Prostate gland (tissue), 2 donors: Measurements from ENCODE around the gene POU2F1. TPM values are rescaled to one million over a fixed set of nuclear protein-coding genes. Genes with fewer than 3 reads are reported as not detected.

Source experiments
- DNase-seq: peaks from one replicate; pipeline ENCODE4 v3.0.0-alpha.2; 2019; ENCODE audit warnings: low spot score
- H3K27ac ChIP-seq, 2 donors: fragments of 200-600 bp; sonication (generic); 2 replicates each; pipeline ENCODE4 v1.5.1; 2017 to 2019
- H3K27me3 ChIP-seq: fragments of 200-600 bp; sonication (generic); replicated peaks from 2 replicates; pipeline ENCODE4 v1.5.1; 2019; ENCODE audit not compliant: insufficient read depth
- H3K36me3 ChIP-seq, 2 donors: fragments of 200-600 bp; sonication (generic); 1 replicate in 1 of 2; 2 replicates in 1 of 2; pipeline versions ENCODE4 v1.5.1 to v1.8.1; 2017 to 2019
- H3K4me1 ChIP-seq: fragments of 200-600 bp; sonication (generic); replicated peaks from 2 replicates; pipeline ENCODE4 v1.5.1; 2019
- H3K4me3 ChIP-seq, 2 donors: fragments of 200-600 bp; sonication (generic); 2 replicates each; pipeline ENCODE4 v1.5.1; 2017 to 2019
- H3K9me3 ChIP-seq: fragments of 200-600 bp; sonication (generic); 2 replicates; pipeline ENCODE4 v1.5.1; 2017
- POLR2A ChIP-seq: fragments of 450-650 bp; IDR thresholded peaks from one replicate; pipeline ENCODE4 v1.6.1; 2016; ENCODE audit warnings: antibody characterized with exemption, mild to moderate bottlenecking
- POLR2AphosphoS5 ChIP-seq: sonication (generic); formaldehyde crosslinking; IDR thresholded peaks from one replicate; pipeline ENCODE4 v1.6.1; 2017; ENCODE audit warnings: antibody characterized with exemption
- WGBS: methylation state at CpG from one replicate; pipeline ENCODE4 v1.1.5; 2018; 5-methylcytosine and 5-hydroxymethylcytosine counted together
- intact Hi-C: fragments of 100-400 bp; cut with DNase I; formaldehyde crosslinking; loops from one replicate; pipeline ENCODE4 v1.14.2; 2022
- total RNA-seq, 2 donors: library from RNA; depleted of rRNA; stranded (reverse); fragments of >200 nt; gene quantifications; one replicate each; pipeline ENCODE4 v1.1.0, GENCODE V29; 2016
- TF ChIP-seq, protein P1 (sequence below), 4 experiments: fragments of 200-600 bp in 2 of 4; fragments of 450-650 bp in 2 of 4; sonication (generic) in 2 of 4; IDR thresholded peaks; 1 replicate in 3 of 4; 2 replicates in 1 of 4; pipeline ENCODE4 v1.5.1; 2016 to 2019; ENCODE audit warnings: antibody characterized with exemption in 4 of 4, mild to moderate bottlenecking in 2 of 4, moderate library complexity in 2 of 4

Gene POU2F1
- total RNA-seq, 2 donors from 2014 or later, result 10.9 to 26.6 TPM

- Histone ChIP-seq H3K4me3 (no peak overlapping the region), H3K36me3 (no peaks in the 10 kb centered on the region), H3K27ac (no peak overlapping the region), H3K9me3 (no peaks in the 10 kb centered on the region), H3K27me3 (no peaks in the 10 kb centered on the region), H3K4me1 (no peaks in the 10 kb centered on the region)
- 90% methylated on average over 4 of the region's 4 CpGs for WGBS
- DNase-seq, result no peak
- TF ChIP-seq, protein P1, sequence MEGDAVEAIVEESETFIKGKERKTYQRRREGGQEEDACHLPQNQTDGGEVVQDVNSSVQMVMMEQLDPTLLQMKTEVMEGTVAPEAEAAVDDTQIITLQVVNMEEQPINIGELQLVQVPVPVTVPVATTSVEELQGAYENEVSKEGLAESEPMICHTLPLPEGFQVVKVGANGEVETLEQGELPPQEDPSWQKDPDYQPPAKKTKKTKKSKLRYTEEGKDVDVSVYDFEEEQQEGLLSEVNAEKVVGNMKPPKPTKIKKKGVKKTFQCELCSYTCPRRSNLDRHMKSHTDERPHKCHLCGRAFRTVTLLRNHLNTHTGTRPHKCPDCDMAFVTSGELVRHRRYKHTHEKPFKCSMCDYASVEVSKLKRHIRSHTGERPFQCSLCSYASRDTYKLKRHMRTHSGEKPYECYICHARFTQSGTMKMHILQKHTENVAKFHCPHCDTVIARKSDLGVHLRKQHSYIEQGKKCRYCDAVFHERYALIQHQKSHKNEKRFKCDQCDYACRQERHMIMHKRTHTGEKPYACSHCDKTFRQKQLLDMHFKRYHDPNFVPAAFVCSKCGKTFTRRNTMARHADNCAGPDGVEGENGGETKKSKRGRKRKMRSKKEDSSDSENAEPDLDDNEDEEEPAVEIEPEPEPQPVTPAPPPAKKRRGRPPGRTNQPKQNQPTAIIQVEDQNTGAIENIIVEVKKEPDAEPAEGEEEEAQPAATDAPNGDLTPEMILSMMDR (IDR thresholded peaks at IDR 0.05), result no peak
- TF ChIP-seq POLR2AphosphoS5 (no peak), POLR2A (no peak)
- intact Hi-C loops, result no loop called here
These were observed 150.3 kb downstream of the POU2F1 start for GRCh38 chr1:167371030-167371429.

- Histone ChIP-seq H3K4me1 (no peaks in the 10 kb centered on the region), H3K9me3 (no peaks in the 10 kb centered on the region), H3K27ac (no peak overlapping the region), H3K36me3 (no peaks in the 10 kb centered on the region), H3K4me3 (no peak overlapping the region), H3K27me3 (no peaks in the 10 kb centered on the region)
- DNase-seq, result no peak
- TF ChIP-seq POLR2A (no peak), POLR2AphosphoS5 (no peak)
- TF ChIP-seq, protein P1 (IDR thresholded peaks at IDR 0.05), result no peak
- 59% methylated on average over 1 of the region's 1 CpG for WGBS
- intact Hi-C loops, result no loop called here
These were observed 152.7 kb downstream of the POU2F1 start for GRCh38 chr1:167373398-167373797.

GRCh38 chr1:167373986-167374385, 153.3 kb downstream of the POU2F1 start:
- no peak overlapping the region for H3K27ac ChIP-seq
- no peak overlapping the region for H3K4me3 ChIP-seq
- no peaks in the 10 kb centered on the region for H3K27me3 ChIP-seq
- DNase-seq, result no peak
- TF ChIP-seq POLR2A (no peak), POLR2AphosphoS5 (no peak)
- TF ChIP-seq, protein P1 (IDR thresholded peaks at IDR 0.05), result no peak
- intact Hi-C loops, result no loop called here
- no peaks in the 10 kb centered on the region for H3K36me3 ChIP-seq
- H3K4me1 ChIP-seq, result no peaks in the 10 kb centered on the region
- 94% methylated on average over 6 of the region's 6 CpGs for WGBS
- H3K9me3 ChIP-seq, result no peaks in the 10 kb centered on the region

GRCh38 chr1:167375949-167376348, 155.3 kb downstream of the POU2F1 start:
- H3K36me3 ChIP-seq, result no peaks in the 10 kb centered on the region
- no peaks in the 10 kb centered on the region for H3K27me3 ChIP-seq
- TF ChIP-seq POLR2A, result no peak
- TF ChIP-seq, protein P1 (IDR thresholded peaks at IDR 0.05), result no peak
- TF ChIP-seq POLR2AphosphoS5, result no peak
- 91% methylated on average over 5 of the region's 5 CpGs for WGBS
- H3K27ac ChIP-seq, result no peak overlapping the region
- no peak overlapping the region for H3K4me3 ChIP-seq
- H3K9me3 ChIP-seq, result no peaks in the 10 kb centered on the region
- H3K4me1 ChIP-seq, result no peaks in the 10 kb centered on the region
- intact Hi-C loops, result no loop called here
- no peak for DNase-seq

- intact Hi-C loops, result no loop called here
- H3K27me3 ChIP-seq, result no peaks in the 10 kb centered on the region
- 93% methylated on average over 7 of the region's 7 CpGs for WGBS
- H3K9me3 ChIP-seq, result no peaks in the 10 kb centered on the region
- no peak overlapping the region for H3K4me3 ChIP-seq
- no peaks in the 10 kb centered on the region for H3K36me3 ChIP-seq
- no peaks in the 10 kb centered on the region for H3K4me1 ChIP-seq
- TF ChIP-seq POLR2A (no peak), POLR2AphosphoS5 (no peak)
- TF ChIP-seq, protein P1 (IDR thresholded peaks at IDR 0.05), result no peak
- DNase-seq, result no peak
- no peak overlapping the region for H3K27ac ChIP-seq
These were observed 166.7 kb downstream of the POU2F1 start for GRCh38 chr1:167387251-167387910.
